Measurements from ENCODE around the gene AGK.

- TF ChIP-seq, protein P1, sequence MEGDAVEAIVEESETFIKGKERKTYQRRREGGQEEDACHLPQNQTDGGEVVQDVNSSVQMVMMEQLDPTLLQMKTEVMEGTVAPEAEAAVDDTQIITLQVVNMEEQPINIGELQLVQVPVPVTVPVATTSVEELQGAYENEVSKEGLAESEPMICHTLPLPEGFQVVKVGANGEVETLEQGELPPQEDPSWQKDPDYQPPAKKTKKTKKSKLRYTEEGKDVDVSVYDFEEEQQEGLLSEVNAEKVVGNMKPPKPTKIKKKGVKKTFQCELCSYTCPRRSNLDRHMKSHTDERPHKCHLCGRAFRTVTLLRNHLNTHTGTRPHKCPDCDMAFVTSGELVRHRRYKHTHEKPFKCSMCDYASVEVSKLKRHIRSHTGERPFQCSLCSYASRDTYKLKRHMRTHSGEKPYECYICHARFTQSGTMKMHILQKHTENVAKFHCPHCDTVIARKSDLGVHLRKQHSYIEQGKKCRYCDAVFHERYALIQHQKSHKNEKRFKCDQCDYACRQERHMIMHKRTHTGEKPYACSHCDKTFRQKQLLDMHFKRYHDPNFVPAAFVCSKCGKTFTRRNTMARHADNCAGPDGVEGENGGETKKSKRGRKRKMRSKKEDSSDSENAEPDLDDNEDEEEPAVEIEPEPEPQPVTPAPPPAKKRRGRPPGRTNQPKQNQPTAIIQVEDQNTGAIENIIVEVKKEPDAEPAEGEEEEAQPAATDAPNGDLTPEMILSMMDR (IDR thresholded peaks at IDR 0.05; ENCODE audit: low read depth, low read length): no peak
- no peak for TF ChIP-seq POLR2A (IDR thresholded peaks at IDR 0.05; ENCODE audit: extremely low read depth, insufficient read length)
- no peak for TF ChIP-seq MAX (IDR thresholded peaks at IDR 0.05; ENCODE audit: low read depth, low read length)
Observed at GRCh38 chr7:141674171-141674671, 123.0 kb downstream of the AGK start.
